Sigmoid colon (tissue), 4 donors: ENCODE results near the gene NUFIP2.

Experiments
- CTCF ChIP-seq, 4 experiments: fragments of 450-650 bp in 3 of 4; fragments of 200-600 bp in 1 of 4; IDR thresholded peaks; one replicate each; pipeline ENCODE4 v1.5.1; 2016 to 2019; ENCODE audit warnings: antibody characterized with exemption in 4 of 4, mild to moderate bottlenecking in 3 of 4, moderate library complexity in 2 of 4
- POLR2A ChIP-seq, 2 donors: fragments of 450-650 bp; IDR thresholded peaks; one replicate each; pipeline ENCODE4 v1.6.1; 2016; ENCODE audit warnings: antibody characterized with exemption in 2 of 2, mild to moderate bottlenecking in 2 of 2, moderate library complexity in 2 of 2
- POLR2AphosphoS5 ChIP-seq, 4 donors: sonication (generic); formaldehyde crosslinking; IDR thresholded peaks; one replicate each; pipeline ENCODE4 v1.6.1; 2017; ENCODE audit warnings: antibody characterized with exemption in 4 of 4

- no peak for TF ChIP-seq POLR2A (IDR thresholded peaks at IDR 0.05)
- TF ChIP-seq CTCF (IDR thresholded peaks at IDR 0.05) = peak in 3 of 4 experiments; percentile 13 to 40 (median 27)
- no peak for TF ChIP-seq POLR2AphosphoS5 (IDR thresholded peaks at IDR 0.05)
These were observed 41.7 kb downstream of the NUFIP2 start for GRCh38 chr17:29252101-29252791.
